KMS-11 (cell line): ENCODE measurements around the gene MYH15.

Experiments
- H2AFZ ChIP-seq: fragments of 200-600 bp; sonication (generic); 2 replicates; pipeline ENCODE4 v1.6.1; 2016; ENCODE audit warnings: antibody characterized with exemption, mixed run types, low read depth
- H3K27ac ChIP-seq: fragments of 200-600 bp; sonication (generic); 2 replicates; pipeline ENCODE4 v1.6.1; 2016; ENCODE audit warnings: mild to moderate bottlenecking, mixed run types
- H3K27me3 ChIP-seq: fragments of 200-600 bp; sonication (generic); 2 replicates; pipeline ENCODE4 v1.6.1; 2017; ENCODE audit warnings: mild to moderate bottlenecking, low read depth, mixed run types, moderate library complexity; ENCODE audit not compliant: insufficient read depth
- H3K36me3 ChIP-seq: fragments of 200-600 bp; sonication (generic); 2 replicates; pipeline ENCODE4 v1.6.1; 2017; ENCODE audit warnings: mild to moderate bottlenecking, mixed run types; ENCODE audit not compliant: insufficient read depth
- H3K4me1 ChIP-seq: fragments of 200-600 bp; sonication (generic); 2 replicates; pipeline ENCODE4 v1.6.1; 2016; ENCODE audit warnings: mild to moderate bottlenecking, low read depth, mixed run types; ENCODE audit not compliant: poor library complexity, severe bottlenecking
- H3K4me2 ChIP-seq: fragments of 200-600 bp; sonication (generic); 2 replicates; pipeline ENCODE4 v1.7.0; 2016; ENCODE audit warnings: mild to moderate bottlenecking, mixed run types
- H3K4me3 ChIP-seq: fragments of 200-600 bp; sonication (generic); IDR thresholded peaks from 2 replicates; pipeline ENCODE4 v1.6.1; 2017; ENCODE audit warnings: low read depth, low read length, mixed read lengths; ENCODE audit not compliant: insufficient read depth
- H3K79me2 ChIP-seq: fragments of 200-600 bp; sonication (generic); 2 replicates; pipeline ENCODE4 v1.6.1; 2016; ENCODE audit warnings: low read depth, mixed run types; ENCODE audit not compliant: insufficient read depth
- H3K9ac ChIP-seq: fragments of 200-600 bp; sonication (generic); 2 replicates; pipeline ENCODE4 v1.6.1; 2016; ENCODE audit warnings: mild to moderate bottlenecking, mixed run types
- H4K20me1 ChIP-seq: fragments of 200-600 bp; sonication (generic); 2 replicates; pipeline ENCODE4 v1.6.1; 2016; ENCODE audit warnings: mild to moderate bottlenecking, mixed run types; ENCODE audit not compliant: insufficient read depth
- CTCF ChIP-seq: fragments of 200-600 bp; sonication (generic); conservative IDR thresholded peaks from 2 replicates; pipeline ENCODE4 v1.6.1; 2017; ENCODE audit warnings: low read depth, mild to moderate bottlenecking, antibody characterized with exemption, low read length, moderate library complexity, mixed read lengths

Gene MYH15

GRCh38 chr3:108511055-108511454 is 659 bp upstream of the MYH15 start:
- no peak overlapping the region for H3K4me2 ChIP-seq
- no peaks in the 10 kb centered on the region for H4K20me1 ChIP-seq
- H3K27me3 ChIP-seq, result no peaks in the 10 kb centered on the region
- no peak for TF ChIP-seq CTCF
- no peak overlapping the region for H3K27ac ChIP-seq
- H3K79me2 ChIP-seq, result no peaks in the 10 kb centered on the region
- H3K36me3 ChIP-seq, result no peaks in the 10 kb centered on the region
- no peak overlapping the region for H2AFZ ChIP-seq
- no peak overlapping the region for H3K4me3 ChIP-seq
- no peaks in the 10 kb centered on the region for H3K4me1 ChIP-seq
- H3K9ac ChIP-seq, result no peak overlapping the region

GRCh38 chr3:108509871-108510270 is 525 bp downstream of the MYH15 start:
- no peak overlapping the region for H3K9ac ChIP-seq
- H3K4me2 ChIP-seq, result no peak overlapping the region
- no peak overlapping the region for H3K4me3 ChIP-seq
- no peaks in the 10 kb centered on the region for H4K20me1 ChIP-seq
- H3K79me2 ChIP-seq, result no peaks in the 10 kb centered on the region
- TF ChIP-seq CTCF, result no peak
- H3K27me3 ChIP-seq, result no peaks in the 10 kb centered on the region
- H2AFZ ChIP-seq, result no peak overlapping the region
- no peaks in the 10 kb centered on the region for H3K4me1 ChIP-seq
- H3K27ac ChIP-seq, result no peak overlapping the region
- no peaks in the 10 kb centered on the region for H3K36me3 ChIP-seq

- no peaks in the 10 kb centered on the region for H3K79me2 ChIP-seq
Measured at GRCh38 chr3:108509263-108509662, 1.1 kb downstream of the MYH15 start.

GRCh38 chr3:108507902-108508301 is 2.5 kb downstream of the MYH15 start:
- no peak overlapping the region for H3K9ac ChIP-seq
- no peaks in the 10 kb centered on the region for H4K20me1 ChIP-seq
- no peak overlapping the region for H2AFZ ChIP-seq
- H3K4me1 ChIP-seq, result no peaks in the 10 kb centered on the region
- no peaks in the 10 kb centered on the region for H3K36me3 ChIP-seq
- H3K4me3 ChIP-seq, result no peak overlapping the region
- no peak overlapping the region for H3K27ac ChIP-seq
- no peak for TF ChIP-seq CTCF
- no peaks in the 10 kb centered on the region for H3K79me2 ChIP-seq
- H3K27me3 ChIP-seq, result no peaks in the 10 kb centered on the region
- H3K4me2 ChIP-seq, result no peak overlapping the region

More at GRCh38 chr3:108509263-108509662, 1.1 kb downstream of the MYH15 start:
- Histone ChIP-seq H3K4me3 (no peak overlapping the region), H3K9ac (no peak overlapping the region), H3K36me3 (no peaks in the 10 kb centered on the region), H2AFZ (no peak overlapping the region), H3K4me1 (no peaks in the 10 kb centered on the region), H4K20me1 (no peaks in the 10 kb centered on the region), H3K27ac (no peak overlapping the region), H3K4me2 (no peak overlapping the region), H3K27me3 (no peaks in the 10 kb centered on the region)
- no peak for TF ChIP-seq CTCF
